GM13977 (cell line): ENCODE results near the gene ADK.
"Not testable (repeated sequence)": the region's sequence is repeated elsewhere in the genome, so short reads cannot be mapped to it uniquely, and the experiment has no call there.

ENCODE experiments used
- DNase-seq: peaks from one replicate; pipeline ENCODE4 v3.0.0; 2012; ENCODE audit warnings: low spot score
- in situ Hi-C: fragments of 300-500 bp; cut with MboI; formaldehyde crosslinking; loops from one replicate; pipeline ENCODE4 v1.12.0; 2022; ENCODE audit warnings: low sequenced_read_pairs, low pct_unique_long_range_greater_than_20kb, mixed read lengths, inconsistent platforms; ENCODE audit not compliant: unreplicated experiment
- TF ChIP-seq, protein P1 (sequence below): IDR thresholded peaks from 2 replicates; pipeline ENCODE4 v1.5.1; 2012; ENCODE audit warnings: mild to moderate bottlenecking, control low read depth; ENCODE audit not compliant: insufficient read depth; ENCODE audit errors: extremely low read depth, missing control alignments

The ADK gene

DNA sequence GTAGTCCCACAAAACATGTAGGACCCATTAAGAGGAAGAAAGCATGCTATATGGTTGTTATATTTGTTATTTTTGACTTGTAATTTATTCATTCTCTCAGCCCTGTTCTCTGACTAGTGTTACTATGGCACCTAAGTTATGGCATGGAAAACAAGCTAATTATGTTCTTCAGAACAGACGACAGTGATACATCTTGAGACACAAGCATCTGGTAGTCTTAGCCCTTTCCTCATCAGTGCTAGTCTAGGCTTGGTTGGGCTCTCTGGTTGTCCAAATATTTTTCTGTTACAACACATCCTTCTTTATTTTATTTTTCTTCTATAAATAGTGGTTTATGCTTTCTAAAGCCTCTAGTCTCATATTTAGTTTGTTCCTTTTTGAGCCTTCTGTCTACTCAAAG lies 367.0 kb downstream of the ADK start:
- TF ChIP-seq, protein P1, sequence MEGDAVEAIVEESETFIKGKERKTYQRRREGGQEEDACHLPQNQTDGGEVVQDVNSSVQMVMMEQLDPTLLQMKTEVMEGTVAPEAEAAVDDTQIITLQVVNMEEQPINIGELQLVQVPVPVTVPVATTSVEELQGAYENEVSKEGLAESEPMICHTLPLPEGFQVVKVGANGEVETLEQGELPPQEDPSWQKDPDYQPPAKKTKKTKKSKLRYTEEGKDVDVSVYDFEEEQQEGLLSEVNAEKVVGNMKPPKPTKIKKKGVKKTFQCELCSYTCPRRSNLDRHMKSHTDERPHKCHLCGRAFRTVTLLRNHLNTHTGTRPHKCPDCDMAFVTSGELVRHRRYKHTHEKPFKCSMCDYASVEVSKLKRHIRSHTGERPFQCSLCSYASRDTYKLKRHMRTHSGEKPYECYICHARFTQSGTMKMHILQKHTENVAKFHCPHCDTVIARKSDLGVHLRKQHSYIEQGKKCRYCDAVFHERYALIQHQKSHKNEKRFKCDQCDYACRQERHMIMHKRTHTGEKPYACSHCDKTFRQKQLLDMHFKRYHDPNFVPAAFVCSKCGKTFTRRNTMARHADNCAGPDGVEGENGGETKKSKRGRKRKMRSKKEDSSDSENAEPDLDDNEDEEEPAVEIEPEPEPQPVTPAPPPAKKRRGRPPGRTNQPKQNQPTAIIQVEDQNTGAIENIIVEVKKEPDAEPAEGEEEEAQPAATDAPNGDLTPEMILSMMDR, result no peak
- no peak for DNase-seq
- in situ Hi-C loops, result no loop called here

DNA sequence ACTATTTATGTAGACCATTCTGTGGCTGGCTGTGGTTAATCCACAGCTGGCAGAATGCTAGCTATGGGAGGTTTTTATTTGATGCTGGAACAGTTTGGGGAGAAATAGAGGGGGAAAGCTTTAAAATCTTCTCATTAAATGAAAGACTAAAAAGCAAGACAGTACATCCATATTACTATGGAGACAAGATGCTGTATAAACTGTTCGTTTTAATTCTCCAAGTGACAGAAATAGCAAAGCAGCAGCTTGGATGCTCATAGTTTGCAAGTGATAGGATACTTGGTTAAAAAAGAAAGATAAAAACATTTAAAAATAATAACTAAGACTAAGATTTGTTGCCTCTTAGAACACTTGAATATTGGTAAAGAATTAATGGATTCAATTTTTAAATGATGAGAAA lies 370.5 kb downstream of the ADK start:
- TF ChIP-seq, protein P1, result no peak
- in situ Hi-C loops, result no loop called here
- DNase-seq, result no peak

DNA sequence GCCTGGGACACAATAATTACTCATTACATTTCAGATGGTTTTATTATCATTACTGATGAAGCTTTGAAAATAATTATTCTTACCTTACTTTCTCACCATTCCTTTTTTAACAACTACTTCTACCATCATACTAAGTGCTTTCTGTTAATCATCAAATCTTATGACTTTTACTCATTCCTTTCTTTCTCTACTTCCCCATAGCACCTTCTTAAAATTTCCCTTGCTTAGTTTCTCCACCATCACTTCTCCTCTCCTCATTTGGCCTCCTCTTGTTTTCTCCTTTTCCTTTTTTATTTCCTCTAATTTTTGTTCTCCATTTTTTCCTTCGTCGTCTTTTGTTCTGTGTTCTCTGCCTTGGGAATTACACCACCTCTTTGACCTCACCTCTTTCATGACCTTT lies 372.2 kb downstream of the ADK start:
- in situ Hi-C loops, result no loop called here
- TF ChIP-seq, protein P1, result no peak
- no peak for DNase-seq

DNA sequence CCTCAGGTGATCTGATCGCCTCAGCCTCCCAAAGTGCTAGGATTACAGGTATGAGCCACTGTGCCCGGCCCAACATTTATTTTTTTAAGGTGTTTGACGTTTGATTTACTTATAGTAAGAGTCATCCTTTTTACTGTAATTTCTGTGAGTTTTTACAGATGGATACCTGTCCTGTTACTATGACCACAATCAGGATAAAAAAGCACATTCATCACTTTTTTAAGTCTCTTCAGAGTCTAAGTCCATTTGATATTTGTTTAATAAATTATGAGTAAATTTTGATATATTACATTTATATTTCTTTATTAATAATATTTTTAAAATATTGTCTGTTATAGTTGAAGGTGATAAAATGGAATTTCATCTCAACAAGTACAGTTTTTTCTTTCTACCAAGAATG lies 374.9 kb downstream of the ADK start:
- DNase-seq, result no peak
- TF ChIP-seq, protein P1, result no peak
- in situ Hi-C loops, result no loop called here

DNA sequence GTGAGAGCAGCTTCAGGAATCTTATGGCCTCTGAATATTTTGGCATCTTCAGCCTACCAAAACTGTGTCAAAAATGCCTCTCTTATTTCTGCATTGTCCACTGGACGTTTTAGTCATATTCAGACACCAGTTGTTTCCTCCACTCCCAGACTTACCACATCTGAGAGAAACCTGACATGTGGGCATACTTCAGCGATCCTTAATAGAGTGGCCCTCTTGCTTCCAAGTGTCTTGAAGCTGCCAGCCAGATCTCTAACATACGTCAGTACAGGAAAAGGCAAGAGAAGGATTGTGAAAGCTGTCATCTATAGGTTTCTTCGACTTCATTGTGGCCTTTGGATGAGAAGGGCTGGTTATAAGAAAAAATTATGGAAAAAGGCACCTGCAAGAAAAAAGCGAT lies 376.6 kb downstream of the ADK start:
- in situ Hi-C loops, DNase-seq: not testable (repeated sequence)

DNA sequence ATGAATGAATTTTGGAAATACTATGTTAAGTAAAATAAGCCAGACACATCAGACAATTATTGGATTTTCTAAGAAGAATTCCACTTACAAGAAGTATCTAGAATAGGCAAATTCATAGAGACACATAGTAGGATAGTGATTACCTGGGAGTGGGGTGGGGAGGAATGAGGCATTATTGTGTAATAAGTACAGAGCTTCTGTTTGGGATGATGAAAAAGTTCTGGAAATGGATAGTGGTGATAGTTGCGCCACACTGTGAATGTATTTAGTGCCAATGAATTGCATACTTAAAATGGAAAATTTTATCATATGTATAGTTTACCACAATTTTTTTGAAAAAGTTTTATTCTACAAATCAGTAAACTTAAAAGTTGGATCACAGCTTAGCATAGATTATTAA lies 378.2 kb downstream of the ADK start:
- in situ Hi-C loops, result no loop called here
- TF ChIP-seq, protein P1, result no peak
- DNase-seq, result no peak

DNA sequence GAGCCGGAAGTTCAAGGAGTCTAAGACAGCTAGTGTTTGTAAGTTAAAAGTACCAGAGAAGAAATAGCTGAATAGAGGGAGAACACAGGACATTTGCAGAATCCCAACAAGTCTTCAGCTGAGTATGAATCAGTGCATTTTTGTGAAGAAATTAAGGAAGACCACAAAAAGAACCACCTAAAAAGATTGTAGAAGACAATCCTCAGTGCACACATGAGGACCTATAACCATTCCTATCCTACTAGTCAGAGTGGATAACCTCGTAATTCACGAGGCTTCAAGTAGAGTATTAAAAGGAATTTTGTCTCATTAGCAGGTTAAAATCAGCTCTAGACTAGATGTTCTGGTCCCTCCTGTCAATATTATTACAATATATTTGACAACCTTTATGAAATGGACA lies 380.0 kb downstream of the ADK start:
- TF ChIP-seq, protein P1, result no peak
- in situ Hi-C loops, result no loop called here
- DNase-seq, result no peak
